ENCODE measurements around the gene PCNT. TPM values are rescaled to one million over a fixed set of nuclear protein-coding genes. Genes with fewer than 3 reads are reported as not detected.
"Not testable (repeated sequence)": the region's sequence is repeated elsewhere in the genome, so short reads cannot be mapped to it uniquely, and the experiment has no call there.

The PCNT gene
- polyA plus RNA-seq, 3 donors: 35.1 to 40.1 (median 35.7) TPM

DNA sequence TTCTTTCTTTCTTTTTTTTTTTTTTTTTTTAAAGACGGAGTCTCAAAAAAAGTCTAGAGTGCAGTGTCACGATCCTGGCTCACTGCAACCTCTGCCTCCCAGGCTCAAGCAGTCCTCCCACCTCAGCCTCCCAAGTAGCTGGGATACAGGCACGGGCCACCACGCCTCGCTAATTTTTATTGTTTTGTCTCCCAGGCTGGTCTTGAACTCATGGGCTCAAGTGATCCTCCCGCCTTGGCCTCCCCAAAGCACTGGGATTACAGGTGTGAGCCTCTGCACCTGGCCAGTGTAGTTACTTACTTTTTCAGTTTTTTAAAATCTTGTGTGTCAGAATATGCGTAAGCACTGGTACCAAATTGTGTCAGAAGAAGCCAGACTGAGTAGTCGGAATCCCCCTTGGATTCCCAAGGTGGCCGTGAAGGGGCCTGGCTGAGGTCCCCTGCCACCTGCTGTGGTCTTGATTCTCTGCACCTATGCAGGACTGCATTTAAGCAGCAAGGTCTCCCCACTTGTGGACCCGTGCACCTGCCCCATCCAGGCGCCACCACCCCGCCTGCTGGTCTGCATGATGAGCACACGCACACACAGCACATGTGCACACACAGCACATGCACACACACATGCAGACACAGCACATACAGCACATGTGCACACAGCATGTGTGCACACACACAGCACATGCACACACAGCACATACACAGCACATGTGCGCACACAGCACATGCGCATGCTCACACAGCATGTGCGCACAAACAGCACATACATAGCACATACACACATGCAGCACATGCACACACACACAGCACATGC is 47.5 kb downstream of the PCNT start:
- no peak for DNase-seq (ENCODE audit: extremely low read depth in 1 of 11, low read depth in 9 of 11, low spot score in 4 of 11)

DNA sequence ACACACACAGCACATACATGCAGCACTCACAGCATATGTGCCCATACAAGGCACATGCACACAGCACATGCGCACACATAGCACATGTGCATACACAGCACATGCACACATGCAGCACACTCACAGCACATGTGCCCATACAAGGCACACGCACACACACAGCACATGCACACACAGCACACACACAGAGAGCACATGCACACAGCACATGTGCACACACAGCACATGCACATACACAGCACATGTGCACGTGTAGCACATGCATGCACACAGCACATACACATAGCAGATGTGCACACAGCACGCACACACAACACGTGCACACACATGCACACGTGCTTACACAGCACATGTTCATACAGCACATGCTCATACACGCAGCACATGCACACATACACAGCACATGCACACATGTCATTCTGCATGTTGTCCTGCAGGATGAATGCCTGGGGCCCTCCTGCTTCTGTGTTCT is 48.1 kb downstream of the PCNT start:
- DNase-seq (ENCODE audit: extremely low read depth in 1 of 11, low read depth in 9 of 11, low spot score in 4 of 11): no peak

DNA sequence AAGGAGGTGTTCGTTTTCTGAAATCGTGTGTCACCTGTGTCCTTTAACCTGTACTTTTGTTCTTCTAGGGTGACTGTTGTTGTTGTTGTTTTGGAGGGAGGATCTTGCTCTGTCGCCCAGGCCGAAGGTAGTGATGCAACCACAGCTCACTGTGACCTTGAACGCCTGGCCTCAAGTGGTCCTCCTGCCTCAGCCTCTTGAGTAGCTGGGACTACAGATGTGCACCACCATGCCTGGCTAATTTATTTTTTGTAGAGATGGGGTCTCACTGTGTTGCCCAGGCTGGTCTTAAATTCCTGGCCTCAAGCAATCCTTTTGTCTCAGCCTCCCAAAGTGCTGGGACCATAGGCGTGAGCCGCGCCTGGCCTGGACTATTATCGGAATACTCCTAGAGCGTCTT is 49.0 kb downstream of the PCNT start:
- not testable (repeated sequence) for DNase-seq (ENCODE audit: extremely low read depth in 1 of 11, low read depth in 9 of 11, low spot score in 4 of 11)

DNA sequence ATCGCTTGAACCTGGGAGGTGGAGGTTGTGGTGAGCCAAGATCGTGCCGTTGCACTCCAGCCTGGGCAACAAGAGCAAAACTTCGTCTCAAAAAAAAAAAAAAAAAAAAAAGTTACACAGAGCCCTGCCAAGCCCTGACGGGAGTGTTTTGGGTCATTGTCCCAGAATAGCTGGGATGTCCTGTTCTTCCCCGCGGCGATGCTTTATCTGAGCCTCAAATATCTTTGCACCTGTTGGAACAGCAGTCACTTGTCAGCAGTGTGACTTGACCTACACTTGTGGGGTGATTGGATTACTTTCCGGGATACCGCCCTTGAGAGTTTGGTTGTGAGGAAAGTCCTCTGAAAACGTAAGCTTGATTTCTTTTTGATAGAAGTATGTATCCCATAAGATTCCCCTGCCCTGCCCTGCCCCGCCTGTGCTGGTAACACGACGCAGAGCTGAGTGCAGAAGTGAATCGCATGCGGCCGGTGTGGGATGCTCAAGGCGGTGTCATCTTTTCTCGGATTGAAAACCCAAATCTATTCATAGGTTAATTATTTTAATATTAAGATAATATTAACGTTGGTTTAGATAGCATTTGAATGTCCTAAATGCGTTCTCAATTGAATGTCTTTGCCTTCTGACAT is 50.9 kb downstream of the PCNT start:
- no peak for DNase-seq (ENCODE audit: extremely low read depth in 1 of 11, low read depth in 9 of 11, low spot score in 4 of 11)

DNA sequence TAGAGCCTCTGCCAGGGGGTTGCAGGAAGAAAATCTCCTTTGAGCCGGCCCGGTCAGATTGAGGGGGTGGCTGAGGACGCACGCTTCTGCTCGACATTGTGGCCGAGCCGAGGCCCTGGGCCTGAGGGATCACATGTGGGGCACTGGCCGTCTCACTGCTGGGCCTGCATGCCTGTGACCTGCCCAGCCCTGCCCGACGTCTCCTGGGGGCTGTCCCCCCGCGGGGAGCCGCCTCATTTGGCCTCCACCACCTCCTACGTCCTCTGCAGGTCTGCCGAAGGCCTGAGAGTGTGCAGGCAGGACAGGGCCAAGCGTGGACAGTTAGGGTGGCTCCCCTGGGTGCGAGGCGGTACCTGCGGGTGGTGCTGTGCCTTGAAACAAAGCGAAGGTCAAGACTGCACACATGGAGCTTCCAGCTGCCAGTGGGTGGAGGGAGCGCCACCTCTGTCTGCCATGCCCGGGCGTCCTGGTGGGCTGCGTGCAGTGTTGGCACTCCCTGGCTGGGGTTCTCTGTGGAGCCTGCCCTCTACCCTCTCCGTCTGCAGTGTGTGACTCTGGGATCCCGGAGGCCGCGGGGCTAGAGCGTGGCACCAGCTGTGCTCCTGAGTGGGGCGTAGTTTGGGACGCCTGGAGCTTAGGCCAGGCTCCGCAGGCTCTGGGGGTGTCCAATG is 51.7 kb downstream of the PCNT start:
- DNase-seq (ENCODE audit: extremely low read depth in 1 of 11, low read depth in 9 of 11, low spot score in 4 of 11): no peak

DNA sequence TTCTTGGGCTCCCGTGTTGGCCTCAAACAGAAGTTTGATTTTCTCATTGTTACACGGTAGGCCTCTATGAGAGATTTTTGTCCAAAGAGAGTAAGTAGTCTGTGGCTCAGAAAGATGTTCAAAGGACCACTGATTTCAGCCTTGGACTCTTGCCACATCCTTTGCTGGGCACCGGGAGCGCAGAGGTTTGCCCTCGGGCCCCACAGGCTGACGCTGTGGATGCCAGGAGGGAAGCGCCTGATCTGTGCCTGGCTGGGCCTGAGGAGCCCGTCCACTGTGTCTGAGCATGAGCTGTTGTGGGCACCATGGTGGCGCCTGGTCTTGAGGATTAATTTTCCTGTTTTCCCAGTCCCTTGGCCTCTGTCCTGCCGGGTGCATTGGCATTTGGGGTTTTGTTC is 52.3 kb downstream of the PCNT start:
- DNase-seq (ENCODE audit: extremely low read depth in 1 of 11, low read depth in 9 of 11, low spot score in 4 of 11): no peak

DNA sequence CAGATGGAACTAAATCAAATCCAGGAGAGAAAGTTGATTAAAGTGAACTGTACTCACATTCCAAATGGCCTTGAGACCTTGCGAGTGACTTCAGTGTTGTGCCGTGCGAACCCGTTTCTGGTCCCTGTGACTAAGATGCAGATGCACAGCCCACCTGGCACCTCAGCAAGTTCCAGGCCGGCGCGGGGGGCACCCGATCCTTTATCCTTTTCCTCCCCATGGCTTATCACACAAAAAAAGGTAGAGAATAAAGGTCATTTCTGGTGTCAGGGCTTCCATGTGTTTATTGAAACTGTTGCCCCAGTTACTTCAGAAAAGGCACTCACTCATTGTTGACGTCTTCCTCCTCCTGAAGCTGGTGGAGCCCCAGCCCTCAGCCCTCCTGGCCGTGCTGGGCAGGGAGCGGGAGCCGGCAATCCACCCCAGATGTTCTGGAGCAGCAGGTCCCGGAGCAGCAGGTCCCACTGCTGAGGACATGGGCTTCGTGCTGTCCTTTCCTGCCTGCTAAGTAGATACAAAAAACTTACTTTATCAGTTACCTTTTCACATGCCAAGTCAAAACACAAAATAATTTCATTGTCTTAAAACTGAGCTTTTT is 53.0 kb downstream of the PCNT start:
- DNase-seq (ENCODE audit: extremely low read depth in 1 of 11, low read depth in 9 of 11, low spot score in 4 of 11): no peak

DNA sequence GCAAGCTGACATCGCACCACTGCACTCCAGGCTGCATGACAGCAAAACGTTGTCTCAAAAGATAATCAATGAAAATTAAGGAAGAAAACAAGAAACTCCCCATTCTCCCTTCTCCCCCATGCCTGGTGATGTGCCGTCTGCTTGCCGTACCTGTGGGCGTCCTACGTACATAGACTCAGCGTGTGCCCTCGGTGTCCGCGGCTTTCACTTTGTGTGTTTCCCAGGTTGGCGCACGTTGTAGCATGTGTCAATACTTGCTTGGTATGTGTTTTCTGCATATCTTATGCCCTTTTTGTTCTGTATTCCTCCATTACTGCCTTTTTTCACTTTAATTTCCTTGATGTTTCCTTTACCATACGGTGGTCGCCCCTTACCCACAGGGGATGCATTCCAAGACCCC is 53.8 kb downstream of the PCNT start:
- DNase-seq (ENCODE audit: extremely low read depth in 1 of 11, low read depth in 9 of 11, low spot score in 4 of 11): no peak

DNA sequence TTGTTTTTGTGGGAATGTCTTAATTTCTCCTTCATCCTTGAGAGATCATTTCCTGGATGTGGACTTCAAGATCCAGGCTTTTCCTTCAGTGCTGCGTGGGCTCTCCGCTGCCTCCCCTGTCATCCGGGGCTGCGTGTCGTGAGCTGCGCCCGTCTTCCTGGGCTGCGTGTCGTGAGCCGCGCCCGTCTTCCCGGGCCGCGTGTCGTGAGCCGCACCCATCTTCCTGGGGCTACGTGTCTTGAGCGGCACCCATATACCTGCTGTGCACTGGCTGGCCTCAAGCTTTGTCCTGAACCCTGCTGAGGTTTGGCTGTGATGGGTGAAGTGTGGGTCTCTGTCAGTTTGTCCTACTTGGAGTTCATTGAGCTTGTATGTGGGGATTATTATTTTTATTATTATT is 55.1 kb downstream of the PCNT start:
- DNase-seq (ENCODE audit: extremely low read depth in 1 of 11, low read depth in 9 of 11, low spot score in 4 of 11): no peak

DNA sequence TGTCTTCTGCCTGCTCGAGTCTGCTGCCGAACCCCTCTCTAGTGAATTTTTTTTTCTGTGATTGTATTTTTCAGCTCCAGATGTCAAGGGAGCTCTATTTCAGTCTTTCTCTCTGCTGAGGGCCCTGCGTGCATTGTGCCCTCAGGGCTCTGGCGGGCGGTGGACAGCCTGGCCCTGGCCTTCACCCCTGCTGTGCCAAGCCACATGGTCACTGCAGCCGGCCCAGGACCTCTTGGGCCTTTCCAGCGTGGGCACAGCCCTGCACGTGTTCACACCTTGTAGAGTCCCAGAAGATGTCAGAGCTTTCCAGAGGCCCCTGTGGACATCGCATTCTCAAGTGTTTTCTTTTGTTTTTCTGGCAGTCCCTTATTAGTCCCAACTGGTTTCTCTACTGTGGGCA is 55.7 kb downstream of the PCNT start:
- DNase-seq (ENCODE audit: extremely low read depth in 1 of 11, low read depth in 9 of 11, low spot score in 4 of 11): no peak

DNA sequence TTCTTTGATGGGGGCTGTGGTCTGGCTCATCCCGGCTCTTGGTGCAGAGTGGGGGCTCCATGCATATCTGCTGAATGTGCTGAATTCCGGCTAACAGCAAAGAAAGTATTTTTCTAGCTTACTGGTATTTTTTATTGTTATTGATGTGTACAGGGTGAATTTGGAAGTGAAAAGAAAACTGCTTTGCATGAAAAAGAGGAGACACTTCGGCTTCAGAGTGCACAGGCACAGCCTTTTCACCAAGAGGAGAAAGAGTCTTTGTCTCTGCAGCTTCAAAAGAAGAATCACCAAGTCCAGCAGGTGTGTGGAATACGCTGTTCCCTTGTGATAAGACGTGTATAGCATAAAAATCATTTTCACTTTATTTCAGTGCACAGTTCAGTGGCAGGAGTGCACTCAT is 57.6 kb downstream of the PCNT start:
- no peak for DNase-seq (ENCODE audit: extremely low read depth in 1 of 11, low read depth in 9 of 11, low spot score in 4 of 11)

DNA sequence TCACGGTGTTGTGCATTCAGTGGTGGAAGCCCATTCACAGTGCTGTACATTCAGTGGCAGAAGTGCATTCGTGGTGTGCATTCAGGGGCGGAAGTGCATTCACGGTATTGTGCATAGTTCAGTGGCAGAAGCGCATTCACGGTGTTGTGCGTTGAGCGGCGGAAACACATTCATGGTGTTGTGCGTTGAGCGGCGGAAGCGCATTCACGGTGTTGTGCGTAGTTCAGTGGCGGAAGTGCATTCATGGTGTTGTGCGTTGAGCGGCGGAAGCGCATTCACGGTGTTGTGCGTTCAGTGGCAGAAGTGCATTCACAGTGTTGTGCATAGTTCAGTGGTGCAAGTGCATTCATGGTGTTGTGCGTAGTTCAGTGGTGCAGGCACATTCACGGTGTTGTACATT is 60.6 kb downstream of the PCNT start:
- DNase-seq (ENCODE audit: extremely low read depth in 1 of 11, low read depth in 9 of 11, low spot score in 4 of 11): no peak

DNA sequence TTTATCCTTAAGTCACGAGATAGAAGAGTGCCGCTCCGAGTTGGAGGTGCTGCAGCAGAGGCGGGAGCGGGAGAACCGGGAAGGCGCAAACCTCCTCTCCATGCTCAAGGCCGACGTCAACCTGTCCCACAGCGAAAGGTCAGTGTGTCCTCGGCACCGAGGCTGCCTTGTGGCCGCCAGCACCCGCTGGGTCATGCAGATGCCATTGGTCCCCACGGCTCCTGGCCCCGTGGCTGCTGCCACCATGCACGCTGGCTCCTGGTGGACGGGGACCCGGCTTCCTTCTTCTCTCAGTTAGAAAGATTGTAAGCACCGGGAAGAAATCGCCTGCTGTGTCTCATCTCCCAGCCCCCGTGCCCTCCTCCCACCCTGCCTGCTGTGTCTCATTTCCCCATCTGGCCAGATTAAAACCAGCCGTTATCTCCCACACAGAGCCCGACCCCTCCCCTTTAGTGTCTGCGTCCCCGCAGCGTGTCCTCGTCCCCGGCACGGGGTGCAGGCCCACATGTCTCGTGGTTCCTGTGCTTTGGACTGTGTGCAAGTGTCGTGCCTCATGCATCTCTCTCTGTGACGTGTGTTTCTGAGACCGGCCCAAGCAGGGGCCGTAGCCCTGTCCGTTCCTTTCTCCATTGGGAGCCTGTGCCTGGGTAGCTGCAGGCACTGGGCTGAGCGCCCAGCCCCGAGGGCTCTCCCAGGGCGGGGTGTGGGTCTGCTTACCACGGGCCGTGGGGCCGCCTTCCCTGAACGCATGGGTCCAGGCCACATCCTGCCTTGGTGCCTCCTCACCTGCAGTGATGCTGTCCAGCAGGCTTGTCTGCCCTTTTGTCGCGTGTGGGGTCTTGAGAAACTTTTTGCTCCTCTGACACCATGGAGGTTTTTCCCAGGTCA is 62.1 kb downstream of the PCNT start:
- DNase-seq (ENCODE audit: extremely low read depth in 1 of 11, low read depth in 9 of 11, low spot score in 4 of 11): peak in 3 of 11 donors; percentile 26 to 35 (median 31)

DNA sequence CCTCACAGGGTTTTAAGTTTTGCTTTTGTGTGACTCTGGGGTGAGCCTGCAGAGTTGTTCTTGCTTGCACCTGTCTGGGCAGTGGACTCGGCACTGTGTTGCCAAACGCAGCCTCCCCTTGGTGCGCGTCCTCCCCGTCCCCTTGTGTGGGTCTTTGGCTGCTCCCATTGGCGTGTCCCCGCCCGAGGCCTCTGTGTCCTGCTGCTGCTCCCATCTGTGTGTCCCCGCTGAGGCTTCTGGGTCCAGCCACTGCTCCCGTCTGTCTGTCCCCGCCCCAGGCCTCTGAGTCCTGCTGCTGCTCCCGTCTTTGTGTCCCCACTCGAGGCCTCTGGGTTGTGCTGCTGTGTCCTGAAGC is 62.8 kb downstream of the PCNT start:
- peak in 1 of 11 donors; percentile 18 for DNase-seq (ENCODE audit: extremely low read depth in 1 of 11, low read depth in 9 of 11, low spot score in 4 of 11)

DNA sequence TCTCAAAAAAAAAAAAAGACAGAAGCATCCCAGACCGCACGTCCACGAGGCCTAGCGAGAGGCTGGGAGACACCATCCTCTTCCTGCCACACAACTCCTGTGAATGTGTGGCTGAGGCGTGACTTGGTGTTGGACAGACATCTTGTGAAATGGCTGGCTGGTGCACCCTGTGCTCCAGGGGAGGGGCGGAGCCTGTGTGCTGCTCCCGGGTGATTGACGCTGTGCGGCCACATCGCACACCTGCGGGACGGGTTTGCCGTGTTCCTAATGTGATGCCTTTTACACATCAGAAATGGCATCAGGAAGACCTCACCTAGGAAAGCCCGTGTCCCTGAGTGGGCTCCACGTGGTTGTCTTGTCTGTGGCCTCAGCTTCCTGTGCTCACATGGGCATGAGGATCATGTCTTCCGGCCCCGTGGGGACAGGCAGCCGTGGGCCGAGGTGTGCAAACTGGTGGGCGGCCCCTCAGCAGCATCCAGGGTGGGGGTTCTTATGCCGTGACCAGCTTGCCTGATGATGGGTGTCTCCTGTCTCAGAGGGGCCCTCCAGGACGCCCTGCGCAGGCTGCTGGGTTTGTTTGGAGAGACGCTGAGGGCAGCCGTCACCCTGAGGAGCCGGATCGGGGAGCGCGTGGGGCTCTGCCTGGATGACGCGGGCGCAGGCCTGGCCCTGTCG is 64.4 kb downstream of the PCNT start:
- DNase-seq (ENCODE audit: extremely low read depth in 1 of 11, low read depth in 9 of 11, low spot score in 4 of 11): no peak

DNA sequence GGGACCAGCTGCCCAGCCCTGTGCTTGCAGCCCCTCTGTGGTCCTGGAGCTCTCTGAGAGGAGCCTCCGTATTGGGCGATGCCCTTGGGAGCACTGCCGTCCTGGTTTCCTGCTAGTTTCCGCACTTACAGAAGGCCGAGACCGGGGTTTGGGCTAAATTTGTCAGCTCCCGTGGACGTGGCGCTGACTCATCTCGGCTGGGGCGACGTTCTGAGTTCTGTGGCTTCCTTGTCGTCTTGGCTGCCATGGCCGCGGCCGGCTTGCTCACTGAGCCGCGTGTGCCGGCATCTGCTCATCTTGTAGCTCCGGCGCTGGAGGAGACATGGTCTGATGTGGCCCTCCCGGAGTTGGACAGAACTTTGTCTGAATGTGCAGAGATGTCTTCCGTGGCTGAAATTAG is 64.9 kb downstream of the PCNT start:
- DNase-seq (ENCODE audit: extremely low read depth in 1 of 11, low read depth in 9 of 11, low spot score in 4 of 11): no peak

DNA sequence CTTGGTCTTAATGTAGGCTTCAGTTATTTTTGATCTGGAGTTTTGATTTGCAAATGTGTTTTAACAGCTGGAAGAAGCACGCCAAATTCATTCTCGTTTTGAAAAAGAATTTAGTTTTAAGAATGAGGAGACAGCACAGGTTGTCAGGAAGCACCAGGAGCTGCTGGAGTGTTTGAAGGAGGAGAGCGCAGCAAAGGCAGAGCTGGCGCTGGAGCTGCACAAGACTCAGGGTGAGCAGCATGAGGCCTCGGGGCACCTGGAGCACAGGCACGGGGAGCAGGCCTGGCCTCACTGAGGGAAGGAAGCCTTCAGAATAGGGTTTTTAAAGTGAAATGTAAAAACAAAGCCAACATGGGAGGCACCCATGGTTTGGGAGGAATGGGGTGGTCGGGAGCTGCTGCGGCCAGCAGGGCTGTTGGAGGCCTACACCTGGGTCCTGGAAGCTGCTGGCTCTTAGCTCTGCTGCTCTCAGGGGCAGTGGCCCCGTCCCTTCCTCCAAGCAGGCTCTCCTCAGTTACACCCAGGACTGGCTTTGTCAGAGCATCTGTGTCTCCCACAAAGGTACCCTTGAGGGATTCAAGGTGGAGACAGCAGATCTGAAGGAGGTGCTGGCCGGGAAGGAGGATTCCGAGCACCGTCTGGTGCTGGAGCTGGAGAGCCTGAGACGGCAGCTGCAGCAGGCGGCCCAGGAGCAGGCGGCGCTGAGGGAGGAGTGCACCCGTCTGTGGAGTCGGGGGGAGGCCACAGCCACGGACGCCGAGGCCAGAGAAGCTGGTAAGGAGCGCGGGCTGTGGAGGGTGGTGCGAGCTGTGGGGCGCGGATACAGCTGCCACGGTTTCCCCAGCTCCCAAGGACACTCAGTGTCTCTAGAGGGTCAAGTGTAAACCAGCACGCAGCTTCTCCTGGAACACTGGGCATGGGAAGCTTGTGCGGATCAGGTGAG is 66.9 kb downstream of the PCNT start:
- DNase-seq (ENCODE audit: extremely low read depth in 1 of 11, low read depth in 9 of 11, low spot score in 4 of 11): no peak
